ENCODE measurements around the gene ME3. TPM values are rescaled to one million over a fixed set of nuclear protein-coding genes. Genes with fewer than 3 reads are reported as not detected.

Gene ME3
- polyA plus RNA-seq, 1 donor (not counting 4 experiments of a cell fraction or from before 2014, with no cell fraction given) = 1.0 TPM

DNA sequence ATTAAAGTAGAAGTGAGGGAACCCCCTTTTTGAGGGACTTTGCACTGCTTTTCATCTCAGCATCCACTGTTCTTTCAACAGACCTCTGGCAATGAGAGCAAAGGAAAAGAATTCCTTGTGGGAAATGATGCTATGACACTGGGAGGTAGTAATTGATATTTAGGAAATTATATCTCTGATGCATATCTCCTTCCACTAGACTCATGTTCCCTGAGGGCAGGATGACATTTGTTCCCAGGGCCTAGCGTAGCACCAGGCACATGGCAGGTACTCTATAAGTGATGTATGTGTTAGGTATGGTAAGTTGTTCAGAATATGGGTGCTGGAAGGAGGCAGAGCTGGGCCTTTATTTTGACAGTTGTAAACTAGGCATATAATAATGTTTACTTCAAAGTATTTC is 154.9 kb downstream of the ME3 start:
- Histone ChIP-seq H3K4me2 (ENCODE audit: control insufficient read depth, extremely low read depth, insufficient read depth, low read depth, low read length) (no peak overlapping the region), H3K4me1 (ENCODE audit: control insufficient read depth, extremely low read depth, insufficient read depth, low read length) (peaks cover 41% of the 10 kb centered on the region), H3K36me3 (ENCODE audit: control insufficient read depth in 2 of 2, extremely low read depth in 1 of 2, insufficient read depth in 2 of 2, low read length in 2 of 2) (no peaks in the 10 kb centered on the region), H3K27me3 (ENCODE audit: control insufficient read depth, extremely low read depth, insufficient read depth, low read length) (no peaks in the 10 kb centered on the region), H3K27ac (ENCODE audit: control insufficient read depth, insufficient read depth, low read length) (no peak overlapping the region), H3K79me2 (ENCODE audit: control insufficient read depth, insufficient read depth, low read length) (no peaks in the 10 kb centered on the region), H3K4me3 (ENCODE audit: control insufficient read depth in 2 of 3, extremely low read depth in 1 of 3, insufficient read depth in 2 of 3, low read depth in 1 of 3, low read length in 3 of 3) (no peak overlapping the region), H3K9me3 (ENCODE audit: control insufficient read depth, low read depth, low read length) (no peaks in the 10 kb centered on the region), H3K9ac (ENCODE audit: control insufficient read depth, extremely low read depth, insufficient read depth, low read length) (no peak overlapping the region), H3K9me1 (ENCODE audit: control insufficient read depth, extremely low read depth, insufficient read depth, low read length) (no peaks in the 10 kb centered on the region), H2AFZ (ENCODE audit: control insufficient read depth, low read length) (no peak overlapping the region), H4K20me1 (ENCODE audit: control insufficient read depth, extremely low read depth, insufficient read depth, low read length) (no peaks in the 10 kb centered on the region)
- no peak for TF ChIP-seq EZH2 (IDR thresholded peaks at IDR 0.05; ENCODE audit: low read length)
- TF ChIP-seq, protein P1, sequence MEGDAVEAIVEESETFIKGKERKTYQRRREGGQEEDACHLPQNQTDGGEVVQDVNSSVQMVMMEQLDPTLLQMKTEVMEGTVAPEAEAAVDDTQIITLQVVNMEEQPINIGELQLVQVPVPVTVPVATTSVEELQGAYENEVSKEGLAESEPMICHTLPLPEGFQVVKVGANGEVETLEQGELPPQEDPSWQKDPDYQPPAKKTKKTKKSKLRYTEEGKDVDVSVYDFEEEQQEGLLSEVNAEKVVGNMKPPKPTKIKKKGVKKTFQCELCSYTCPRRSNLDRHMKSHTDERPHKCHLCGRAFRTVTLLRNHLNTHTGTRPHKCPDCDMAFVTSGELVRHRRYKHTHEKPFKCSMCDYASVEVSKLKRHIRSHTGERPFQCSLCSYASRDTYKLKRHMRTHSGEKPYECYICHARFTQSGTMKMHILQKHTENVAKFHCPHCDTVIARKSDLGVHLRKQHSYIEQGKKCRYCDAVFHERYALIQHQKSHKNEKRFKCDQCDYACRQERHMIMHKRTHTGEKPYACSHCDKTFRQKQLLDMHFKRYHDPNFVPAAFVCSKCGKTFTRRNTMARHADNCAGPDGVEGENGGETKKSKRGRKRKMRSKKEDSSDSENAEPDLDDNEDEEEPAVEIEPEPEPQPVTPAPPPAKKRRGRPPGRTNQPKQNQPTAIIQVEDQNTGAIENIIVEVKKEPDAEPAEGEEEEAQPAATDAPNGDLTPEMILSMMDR (optimal IDR thresholded peaks at IDR 0.05 in 1 of 3, IDR thresholded peaks at IDR 0.05 in 1 of 3, conservative IDR thresholded peaks at IDR 0.05 in 1 of 3; ENCODE audit: extremely low read depth in 1 of 3, insufficient read depth in 2 of 3, low read length in 3 of 3) = no peak
- dilution Hi-C loops (cut with MboI; ENCODE audit: extremely low pct_ligation_motif_present, low sequenced_read_pairs) = no loop called here
- FAIRE-seq (no peak), DNase-seq (ENCODE audit: low read depth, low spot score) (no peak)

- peaks cover 48% of the 10 kb centered on the region for H3K4me1 ChIP-seq (ENCODE audit: control insufficient read depth, extremely low read depth, insufficient read depth, low read length)
- H3K27ac ChIP-seq (ENCODE audit: control insufficient read depth, insufficient read depth, low read length) = peak overlapping the region; percentile 66
These were observed 156.9 kb downstream of the ME3 start for GRCh38 chr11:86515297-86516094.

More at GRCh38 chr11:86515297-86516094, 156.9 kb downstream of the ME3 start:
- peak overlapping the region; percentile 54 for H3K4me2 ChIP-seq (ENCODE audit: control insufficient read depth, extremely low read depth, insufficient read depth, low read depth, low read length)
- peaks cover 5% of the 10 kb centered on the region for H3K9me3 ChIP-seq (ENCODE audit: control insufficient read depth, low read depth, low read length)
- TF ChIP-seq, protein P1 (optimal IDR thresholded peaks at IDR 0.05 in 1 of 3, IDR thresholded peaks at IDR 0.05 in 1 of 3, conservative IDR thresholded peaks at IDR 0.05 in 1 of 3; ENCODE audit: extremely low read depth in 1 of 3, insufficient read depth in 2 of 3, low read length in 3 of 3) = no peak
- no peak for TF ChIP-seq EZH2 (IDR thresholded peaks at IDR 0.05; ENCODE audit: low read length)
- H3K36me3 ChIP-seq (ENCODE audit: control insufficient read depth in 2 of 2, extremely low read depth in 1 of 2, insufficient read depth in 2 of 2, low read length in 2 of 2) = no peaks in the 10 kb centered on the region
- no peaks in the 10 kb centered on the region for H3K79me2 ChIP-seq (ENCODE audit: control insufficient read depth, insufficient read depth, low read length)
- FAIRE-seq (peak; percentile 79), DNase-seq (ENCODE audit: low read depth, low spot score) (peak; percentile 80)
- H4K20me1 ChIP-seq (ENCODE audit: control insufficient read depth, extremely low read depth, insufficient read depth, low read length) = no peaks in the 10 kb centered on the region
- H2AFZ ChIP-seq (ENCODE audit: control insufficient read depth, low read length) = no peak overlapping the region
- H3K9ac ChIP-seq (ENCODE audit: control insufficient read depth, extremely low read depth, insufficient read depth, low read length) = no peak overlapping the region
- H3K4me3 ChIP-seq (ENCODE audit: control insufficient read depth in 2 of 3, extremely low read depth in 1 of 3, insufficient read depth in 2 of 3, low read depth in 1 of 3, low read length in 3 of 3) = no peak overlapping the region
- dilution Hi-C loops (cut with MboI; ENCODE audit: extremely low pct_ligation_motif_present, low sequenced_read_pairs) = no loop called here
- H3K27me3 ChIP-seq (ENCODE audit: control insufficient read depth, extremely low read depth, insufficient read depth, low read length) = no peaks in the 10 kb centered on the region
- H3K9me1 ChIP-seq (ENCODE audit: control insufficient read depth, extremely low read depth, insufficient read depth, low read length) = no peaks in the 10 kb centered on the region
